Suprapubic skin (tissue), 4 donors: ENCODE results near the gene NDRG4.

ENCODE experiments used
- CTCF ChIP-seq, 2 donors: fragments of 200-600 bp in 1 of 2; fragments of 450-650 bp in 1 of 2; sonication (generic) in 1 of 2; IDR thresholded peaks; one replicate each; pipeline ENCODE4 v1.5.1; 2016 to 2019; ENCODE audit warnings: antibody characterized with exemption in 2 of 2, mild to moderate bottlenecking in 1 of 2, moderate library complexity in 1 of 2
- POLR2A ChIP-seq, 2 donors: fragments of 450-650 bp; IDR thresholded peaks; one replicate each; pipeline ENCODE4 v1.6.1; 2017; ENCODE audit warnings: antibody characterized with exemption in 2 of 2, mild to moderate bottlenecking in 2 of 2, moderate library complexity in 2 of 2
- POLR2AphosphoS5 ChIP-seq, 3 donors: sonication (generic); formaldehyde crosslinking; IDR thresholded peaks; one replicate each; pipeline ENCODE4 v1.6.1; 2017; ENCODE audit warnings: antibody characterized with exemption in 3 of 3

GRCh38 chr16:58518980-58519368, 19.0 kb downstream of the NDRG4 start:
- no peak for TF ChIP-seq CTCF (IDR thresholded peaks at IDR 0.05)
- TF ChIP-seq POLR2AphosphoS5 (IDR thresholded peaks at IDR 0.05) = no peak
- no peak for TF ChIP-seq POLR2A (IDR thresholded peaks at IDR 0.05)
